HG03097 (cell line): ENCODE measurements around the gene CDH15.
"Not testable (repeated sequence)": the region's sequence is repeated elsewhere in the genome, so short reads cannot be mapped to it uniquely, and the experiment has no call there.

Source experiments
- ATAC-seq: cut with Tn5 transposase; IDR thresholded peaks from one replicate; pipeline ENCODE4 v1.9.1; 2021; ENCODE audit not compliant: unreplicated experiment, low FRiP score

The CDH15 gene

GRCh38 chr16:89184677-89184932 is 13.1 kb downstream of the CDH15 start:
- ATAC-seq: no peak

- no peak for ATAC-seq
These were observed 13.6 kb downstream of the CDH15 start for GRCh38 chr16:89184933-89185794.

DNA sequence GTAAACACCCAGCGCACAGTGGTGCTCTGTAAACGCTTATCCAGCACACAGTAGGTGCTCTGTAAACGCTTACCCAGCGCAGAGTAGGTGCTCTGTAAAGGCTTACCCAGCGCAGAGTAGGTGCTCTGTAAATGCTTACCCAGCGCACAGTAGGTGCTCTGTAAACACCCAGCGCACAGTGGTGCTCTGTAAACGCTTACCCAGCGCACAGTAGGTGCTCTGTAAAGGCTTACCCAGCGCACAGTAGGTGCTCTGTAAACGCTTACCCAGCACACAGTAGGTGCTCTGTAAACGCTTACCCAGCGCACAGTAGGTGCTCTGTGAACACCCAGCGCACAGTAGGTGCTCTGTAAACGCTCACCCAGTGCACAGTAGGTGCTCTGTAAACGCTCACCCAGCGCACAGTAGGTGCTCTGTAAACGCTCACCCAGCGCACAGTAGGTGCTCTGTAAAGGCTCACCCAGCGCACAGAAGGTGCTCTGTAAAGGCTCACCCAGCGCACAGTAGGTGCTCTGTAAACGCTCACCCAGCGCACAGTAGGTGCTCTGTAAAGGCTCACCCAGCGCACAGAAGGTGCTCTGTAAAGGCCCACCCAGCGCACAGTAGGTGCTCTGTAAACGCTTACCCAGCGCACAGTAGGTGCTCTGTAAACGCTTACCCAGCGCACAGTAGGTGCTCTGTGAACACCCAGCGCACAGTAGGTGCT is 14.5 kb downstream of the CDH15 start:
- ATAC-seq: not testable (repeated sequence)

GRCh38 chr16:89186593-89187031 is 15.1 kb downstream of the CDH15 start:
- ATAC-seq: not testable (repeated sequence)

DNA sequence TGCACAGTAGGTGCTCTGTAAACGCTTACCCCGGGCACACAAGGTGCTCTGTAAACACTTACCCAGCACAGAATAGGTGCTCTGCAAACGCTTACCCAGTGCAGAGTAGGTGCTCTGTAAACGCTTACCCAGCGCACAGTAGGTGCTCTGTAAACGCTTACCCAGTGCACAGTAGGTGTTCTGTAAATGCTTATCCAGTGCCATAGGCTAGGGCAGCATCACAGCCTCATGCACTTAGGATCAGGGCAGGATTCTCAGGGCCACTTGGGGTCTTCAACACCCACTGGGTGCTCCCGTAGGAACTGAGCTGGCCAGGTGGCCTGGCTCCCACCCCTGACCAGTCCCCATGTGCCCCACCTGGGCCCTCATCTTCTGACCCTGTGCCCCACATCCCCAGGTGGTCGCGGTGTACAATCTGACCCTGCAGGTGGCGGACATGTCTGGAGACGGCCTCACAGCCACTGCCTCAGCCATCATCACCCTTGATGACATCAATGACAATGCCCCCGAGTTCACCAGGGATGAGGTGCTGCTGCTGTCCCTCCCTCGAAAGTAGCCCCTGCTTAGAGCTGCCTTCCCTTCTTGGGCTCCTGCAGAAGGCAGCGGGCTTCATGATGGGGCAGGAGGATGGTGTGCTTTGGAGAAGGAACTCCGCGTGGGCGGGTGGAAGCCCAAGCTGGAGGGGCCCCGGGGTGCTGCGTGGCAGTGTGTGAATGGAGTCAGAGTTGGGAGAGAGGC is 15.7 kb downstream of the CDH15 start:
- ATAC-seq: no peak

DNA sequence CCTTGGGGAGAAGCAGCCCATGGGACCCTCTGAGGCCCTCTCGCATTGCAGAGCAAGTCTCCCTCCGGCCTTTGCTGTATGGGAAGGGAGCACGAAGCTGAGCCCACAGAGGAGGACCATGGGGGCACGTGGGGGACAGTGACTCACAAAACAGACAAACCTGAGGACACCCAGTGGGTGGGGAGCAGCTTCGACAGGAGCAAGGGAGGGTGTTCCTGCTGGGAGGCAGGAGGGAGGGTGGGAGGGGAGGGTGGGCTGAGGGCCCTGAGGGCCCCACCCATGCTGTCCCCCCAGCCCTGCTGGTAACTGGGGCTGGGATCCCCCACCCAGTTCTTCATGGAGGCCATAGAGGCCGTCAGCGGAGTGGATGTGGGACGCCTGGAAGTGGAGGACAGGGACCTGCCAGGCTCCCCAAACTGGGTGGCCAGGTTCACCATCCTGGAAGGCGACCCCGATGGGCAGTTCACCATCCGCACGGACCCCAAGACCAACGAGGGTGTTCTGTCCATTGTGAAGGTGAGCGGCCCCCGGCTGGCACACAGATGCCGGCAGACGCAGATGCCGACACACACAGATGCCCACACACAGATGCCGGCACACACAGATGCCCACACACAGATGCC is 16.3 kb downstream of the CDH15 start:
- no peak for ATAC-seq

GRCh38 chr16:89188471-89189357 is 17.2 kb downstream of the CDH15 start:
- not testable (repeated sequence) for ATAC-seq

GRCh38 chr16:89189358-89190025 is 17.9 kb downstream of the CDH15 start:
- no peak for ATAC-seq

DNA sequence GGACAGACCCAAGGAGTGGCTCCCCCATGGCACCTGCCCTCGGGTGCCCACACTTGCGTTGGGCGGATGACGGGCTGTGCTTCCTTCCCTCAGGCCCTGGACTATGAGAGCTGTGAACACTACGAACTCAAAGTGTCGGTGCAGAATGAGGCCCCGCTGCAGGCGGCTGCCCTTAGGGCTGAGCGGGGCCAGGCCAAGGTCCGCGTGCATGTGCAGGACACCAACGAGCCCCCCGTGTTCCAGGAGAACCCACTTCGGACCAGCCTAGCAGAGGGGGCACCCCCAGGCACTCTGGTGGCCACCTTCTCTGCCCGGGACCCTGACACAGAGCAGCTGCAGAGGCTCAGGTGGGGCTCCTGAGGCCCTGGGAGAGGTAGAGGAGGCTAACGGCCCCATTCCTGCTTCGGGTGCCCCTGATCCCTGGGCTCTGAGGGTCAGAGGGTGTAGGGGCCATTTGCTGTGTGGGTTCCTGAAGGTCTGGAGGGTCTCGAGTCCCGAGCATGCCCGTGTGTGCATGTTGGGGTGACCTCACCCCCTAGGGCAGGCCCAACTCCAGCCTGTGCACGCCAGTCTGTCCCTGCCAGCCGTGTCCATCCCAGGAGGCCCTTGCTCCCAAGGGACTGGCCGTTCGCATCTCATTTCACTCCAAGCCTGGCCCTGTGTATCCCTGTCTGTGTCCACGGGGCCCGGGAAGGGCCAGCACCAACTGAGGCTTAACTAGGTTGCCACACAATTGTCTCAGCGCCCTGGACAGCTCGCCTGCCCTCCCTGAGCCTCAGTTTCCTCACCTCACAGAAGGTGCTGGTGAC is 18.8 kb downstream of the CDH15 start:
- ATAC-seq: no peak

DNA sequence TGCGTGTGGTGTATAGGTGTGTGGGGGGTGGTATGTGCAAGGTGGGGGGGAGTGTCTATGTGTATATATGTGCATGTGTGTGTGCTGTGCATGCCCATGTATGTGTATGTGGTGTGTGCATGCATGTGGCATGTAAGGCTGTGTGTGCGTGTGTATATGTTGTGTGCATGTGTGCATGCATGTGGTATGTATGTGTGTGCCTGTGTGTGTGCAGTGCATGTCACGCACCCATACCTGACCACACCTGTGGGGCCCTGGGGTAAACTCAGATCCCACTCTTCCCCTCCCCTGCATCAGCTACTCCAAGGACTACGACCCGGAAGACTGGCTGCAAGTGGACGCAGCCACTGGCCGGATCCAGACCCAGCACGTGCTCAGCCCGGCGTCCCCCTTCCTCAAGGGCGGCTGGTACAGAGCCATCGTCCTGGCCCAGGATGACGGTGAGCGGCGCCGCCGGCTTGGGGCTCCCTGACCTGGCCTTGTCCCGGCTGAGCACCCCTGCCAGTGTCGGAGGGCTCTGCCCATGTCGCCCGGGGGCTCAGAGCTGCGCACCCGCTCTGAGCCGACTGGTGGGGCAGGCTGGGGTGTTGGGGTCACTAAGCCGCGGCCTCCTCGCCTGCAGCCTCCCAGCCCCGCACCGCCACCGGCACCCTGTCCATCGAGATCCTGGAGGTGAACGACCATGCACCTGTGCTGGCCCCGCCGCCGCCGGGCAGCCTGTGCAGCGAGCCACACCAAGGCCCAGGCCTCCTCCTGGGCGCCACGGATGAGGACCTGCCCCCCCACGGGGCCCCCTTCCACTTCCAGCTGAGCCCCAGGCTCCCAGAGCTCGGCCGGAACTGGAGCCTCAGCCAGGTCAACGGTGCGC is 19.7 kb downstream of the CDH15 start:
- ATAC-seq: no peak

GRCh38 chr16:89191901-89192185 is 20.3 kb downstream of the CDH15 start:
- ATAC-seq: no peak

GRCh38 chr16:89192186-89192955 is 20.8 kb downstream of the CDH15 start:
- not testable (repeated sequence) for ATAC-seq

DNA sequence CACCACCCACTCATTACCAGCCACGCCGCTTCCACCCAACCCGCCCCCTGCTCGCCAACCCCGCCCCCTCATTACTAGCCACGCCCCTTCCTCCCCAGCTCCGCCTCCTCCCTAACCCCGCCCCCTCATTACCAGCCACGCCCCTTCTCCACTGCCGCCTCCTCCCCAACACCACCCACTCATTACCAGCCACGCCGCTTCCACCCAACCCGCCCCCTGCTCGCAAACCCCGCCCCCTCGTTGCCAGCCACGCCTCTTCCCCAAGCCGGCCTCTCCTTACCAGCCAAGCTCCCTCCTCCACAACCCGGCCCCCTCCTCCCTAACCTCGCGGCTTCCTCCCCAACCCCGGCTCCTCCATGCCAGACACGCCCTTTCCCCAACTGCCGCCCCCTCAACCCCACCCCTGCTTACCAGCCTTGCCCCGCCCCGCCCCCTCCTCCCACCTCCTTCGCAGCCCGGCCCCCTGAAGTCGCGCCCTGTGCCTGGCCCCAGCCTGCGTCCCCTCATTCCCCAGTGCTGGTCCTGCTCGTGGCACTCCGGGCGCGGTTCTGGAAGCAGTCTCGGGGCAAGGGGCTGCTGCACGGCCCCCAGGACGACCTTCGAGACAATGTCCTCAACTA is 21.5 kb downstream of the CDH15 start:
- ATAC-seq: no peak

DNA sequence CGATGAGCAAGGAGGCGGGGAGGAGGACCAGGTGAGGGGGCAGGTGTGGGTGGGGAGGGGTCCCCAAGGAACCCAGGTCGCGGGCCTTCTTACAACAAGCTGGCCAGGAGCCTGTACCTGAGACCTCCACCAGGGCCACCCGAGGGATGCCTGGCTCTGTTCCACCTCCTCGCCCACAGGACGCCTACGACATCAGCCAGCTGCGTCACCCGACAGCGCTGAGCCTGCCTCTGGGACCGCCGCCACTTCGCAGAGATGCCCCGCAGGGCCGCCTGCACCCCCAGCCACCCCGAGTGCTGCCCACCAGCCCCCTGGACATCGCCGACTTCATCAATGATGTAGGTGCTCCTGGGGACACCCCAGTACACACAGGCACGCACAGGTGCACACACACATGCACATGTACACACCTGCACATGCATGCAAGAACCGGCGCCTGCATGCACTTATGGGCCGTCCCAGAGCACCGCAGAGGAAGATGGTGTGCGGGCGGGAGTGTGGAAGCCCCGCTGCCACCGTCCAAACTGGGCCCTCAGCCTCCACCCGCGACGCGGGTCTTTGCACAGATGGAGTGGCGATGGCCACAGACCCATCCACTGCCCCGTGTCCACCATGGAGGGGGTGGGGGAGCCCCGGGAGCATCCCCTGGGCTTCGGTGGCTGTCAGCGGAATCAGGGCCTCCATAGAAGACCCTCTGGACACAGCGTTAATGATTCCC is 22.2 kb downstream of the CDH15 start:
- ATAC-seq: no peak

DNA sequence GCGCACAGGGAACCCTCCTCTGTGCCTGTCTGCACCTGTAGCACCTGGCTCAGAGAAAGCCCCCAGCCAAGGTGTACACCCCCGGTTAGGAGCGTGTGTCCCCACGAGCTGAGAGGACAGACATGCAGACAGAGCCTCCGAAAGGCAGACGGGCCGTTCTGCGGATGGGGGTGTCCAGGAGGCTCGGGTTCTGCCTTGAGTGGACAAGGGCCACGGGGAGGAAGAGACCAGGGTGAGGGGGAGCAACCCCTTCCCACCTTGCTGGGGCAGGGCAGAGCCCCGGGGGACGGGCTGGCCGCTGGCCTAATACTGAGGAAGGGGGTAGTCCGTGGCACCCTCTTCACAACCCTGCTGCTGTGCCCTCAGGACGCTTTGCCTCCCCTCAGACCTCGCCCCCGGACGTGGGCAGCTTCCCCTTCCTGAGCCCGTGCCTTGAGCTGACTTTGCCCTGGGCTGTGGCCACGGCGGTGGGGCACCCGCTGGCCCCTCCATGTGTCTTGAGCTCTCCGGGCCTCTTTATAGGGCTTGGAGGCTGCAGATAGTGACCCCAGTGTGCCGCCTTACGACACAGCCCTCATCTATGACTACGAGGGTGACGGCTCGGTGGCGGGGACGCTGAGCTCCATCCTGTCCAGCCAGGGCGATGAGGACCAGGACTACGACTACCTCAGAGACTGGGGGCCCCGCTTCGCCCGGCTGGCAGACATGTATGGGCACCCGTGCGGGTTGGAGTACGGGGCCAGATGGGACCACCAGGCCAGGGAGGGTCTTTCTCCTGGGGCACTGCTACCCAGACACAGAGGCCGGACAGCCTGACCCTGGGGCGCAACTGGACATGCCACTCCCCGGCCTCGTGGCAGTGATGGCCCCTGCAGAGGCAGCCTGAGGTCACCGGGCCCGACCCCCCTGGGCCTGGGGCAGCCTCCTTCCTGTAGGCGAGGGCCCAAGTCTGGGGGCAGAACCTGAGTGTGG is 23.1 kb downstream of the CDH15 start:
- no peak for ATAC-seq
